GM19324 (cell line): ENCODE measurements around the gene NAV1.
"Not testable (repeated sequence)": the region's sequence is repeated elsewhere in the genome, so short reads cannot be mapped to it uniquely, and the experiment has no call there.

ENCODE experiments used
- ATAC-seq: cut with Tn5 transposase; IDR thresholded peaks from one replicate; pipeline ENCODE4 v1.9.1; 2021; ENCODE audit warnings: mild to moderate bottlenecking, moderate library complexity; ENCODE audit not compliant: unreplicated experiment, low FRiP score

Gene NAV1

DNA sequence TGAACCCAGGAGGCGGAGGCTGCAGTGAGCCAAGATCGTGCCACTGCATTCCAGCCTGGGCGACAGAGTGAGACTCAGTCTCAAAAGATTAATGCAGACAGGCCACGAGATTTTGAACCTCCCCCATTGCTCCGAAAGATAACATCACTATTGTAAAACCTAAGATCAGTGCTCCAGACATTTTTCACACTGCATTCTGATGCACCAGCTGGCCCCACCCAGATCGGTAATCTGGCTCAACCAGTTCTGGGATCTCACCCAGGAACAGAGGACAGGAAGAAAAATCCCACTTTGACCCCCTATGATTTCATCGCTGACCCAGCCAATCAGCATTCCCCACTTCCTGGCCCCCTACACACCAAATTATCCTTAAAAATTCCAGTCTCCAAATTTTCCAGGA is 21.3 kb upstream of the NAV1 start:
- no peak for ATAC-seq

DNA sequence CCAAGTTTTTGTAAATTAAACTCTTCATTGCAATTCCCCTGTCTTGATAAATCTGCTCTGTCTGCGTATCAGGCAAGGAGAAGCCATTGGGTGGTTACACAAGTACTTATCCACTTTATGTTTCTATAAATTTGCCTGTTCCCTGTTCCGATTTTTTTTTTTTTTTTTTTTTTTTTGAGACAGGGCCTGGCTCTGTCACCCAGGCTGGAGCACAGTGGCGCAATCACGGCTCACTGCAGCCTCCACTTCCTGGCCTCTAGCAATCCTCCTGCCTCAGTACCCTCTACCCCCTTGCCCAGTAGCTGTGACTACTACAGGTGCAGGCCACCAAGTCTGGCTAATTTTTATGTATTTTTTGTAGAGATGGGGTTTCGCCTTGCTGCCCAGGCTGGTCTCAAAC is 20.9 kb upstream of the NAV1 start:
- ATAC-seq, result no peak

DNA sequence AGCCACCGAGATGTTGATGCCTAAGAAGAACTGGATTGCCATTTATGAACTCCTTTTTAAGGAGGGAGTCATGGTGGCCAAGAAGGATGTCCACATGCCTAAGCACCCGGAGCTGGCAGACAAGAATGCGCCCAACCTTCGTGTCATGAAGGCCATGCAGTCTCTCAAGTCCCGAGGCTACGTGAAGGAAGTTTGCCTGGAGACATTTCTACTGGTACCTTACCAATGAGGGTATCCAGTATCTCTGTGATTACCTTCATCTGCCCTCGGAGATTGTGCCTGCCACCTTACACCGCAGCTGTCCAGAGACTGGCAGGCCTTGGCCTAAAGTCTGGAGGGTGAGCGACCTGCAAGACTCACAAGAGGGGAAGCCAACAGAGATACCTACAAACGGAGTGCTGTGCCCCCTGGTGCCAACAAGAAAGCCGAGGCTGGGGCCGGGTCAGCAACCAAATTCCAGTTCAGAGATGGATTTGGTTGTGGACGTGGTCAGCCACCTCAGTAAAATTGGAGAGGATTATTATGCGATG is 18.8 kb upstream of the NAV1 start:
- not testable (repeated sequence) for ATAC-seq

DNA sequence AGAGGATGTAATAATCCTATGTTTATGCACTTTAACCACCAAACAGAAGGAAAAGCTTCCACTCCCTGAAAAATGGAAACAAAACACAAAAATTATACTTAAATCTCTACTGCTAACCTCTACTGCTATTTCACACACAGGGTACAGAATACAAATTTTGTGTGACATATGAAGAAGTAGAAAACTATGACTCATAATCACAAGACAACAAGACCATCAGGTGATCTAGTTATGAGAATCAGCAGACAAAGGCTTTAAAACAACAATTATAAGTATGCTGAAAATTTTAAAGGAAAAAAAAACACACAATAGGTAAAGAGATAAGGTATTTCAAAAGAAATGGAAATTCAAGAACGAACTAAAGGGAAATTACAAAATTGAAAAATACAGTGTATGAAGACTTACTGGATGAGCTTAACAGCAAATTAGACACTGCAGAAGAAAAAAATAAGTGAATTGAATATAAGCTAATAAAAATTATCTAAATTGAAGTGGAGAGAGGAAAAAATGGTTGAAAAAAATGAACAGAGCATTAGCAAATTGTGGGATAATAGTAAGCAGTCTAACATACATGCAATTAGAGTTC is 13.6 kb upstream of the NAV1 start:
- ATAC-seq, result no peak

DNA sequence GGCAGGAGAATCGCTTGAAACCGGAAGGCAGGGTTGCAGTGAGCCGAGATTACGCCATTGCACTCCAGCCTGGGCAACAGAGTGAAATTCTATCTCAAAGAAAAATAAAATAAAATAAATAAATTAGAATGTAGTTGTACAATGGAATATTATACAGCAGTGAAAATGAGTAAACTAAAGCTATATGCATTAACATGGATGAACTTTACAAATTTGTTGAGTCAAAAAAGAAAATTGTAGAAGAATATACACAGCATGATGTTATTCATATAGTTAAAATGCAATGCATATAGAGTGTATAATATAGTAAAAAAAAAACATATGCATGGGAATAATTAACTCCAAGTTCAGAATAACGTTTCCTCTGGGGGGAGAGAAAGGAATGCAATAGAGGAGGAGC is 11.0 kb upstream of the NAV1 start:
- ATAC-seq, result no peak

DNA sequence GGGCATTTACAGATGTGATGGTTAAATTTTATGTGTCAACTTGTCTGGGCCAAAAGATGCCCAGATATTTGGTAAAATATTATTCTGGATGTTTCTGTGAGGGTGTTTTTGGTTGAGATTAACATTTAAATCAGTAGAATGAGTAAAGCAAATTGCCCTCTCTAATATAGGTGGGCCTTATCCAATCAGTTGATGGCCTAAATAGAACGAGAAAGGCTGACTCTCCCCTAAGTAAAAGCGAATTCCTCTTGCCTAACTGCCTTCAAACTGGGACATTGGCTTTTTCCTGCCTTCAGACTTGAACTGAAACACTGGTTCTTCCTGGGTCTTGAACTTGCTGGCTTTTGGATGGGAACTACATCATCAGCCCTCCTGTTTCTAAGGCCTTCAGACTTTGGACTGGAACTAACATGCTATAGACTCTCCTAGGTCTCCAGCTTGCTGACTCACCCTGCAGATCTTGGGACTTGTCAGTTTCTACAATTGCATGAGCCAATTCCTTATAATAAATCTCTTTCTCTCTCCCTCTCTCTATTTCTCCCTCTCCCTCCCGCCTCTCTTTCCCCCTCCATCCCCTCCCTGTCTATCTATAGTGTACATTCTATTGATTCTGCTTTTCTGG is 10.2 kb upstream of the NAV1 start:
- no peak for ATAC-seq

DNA sequence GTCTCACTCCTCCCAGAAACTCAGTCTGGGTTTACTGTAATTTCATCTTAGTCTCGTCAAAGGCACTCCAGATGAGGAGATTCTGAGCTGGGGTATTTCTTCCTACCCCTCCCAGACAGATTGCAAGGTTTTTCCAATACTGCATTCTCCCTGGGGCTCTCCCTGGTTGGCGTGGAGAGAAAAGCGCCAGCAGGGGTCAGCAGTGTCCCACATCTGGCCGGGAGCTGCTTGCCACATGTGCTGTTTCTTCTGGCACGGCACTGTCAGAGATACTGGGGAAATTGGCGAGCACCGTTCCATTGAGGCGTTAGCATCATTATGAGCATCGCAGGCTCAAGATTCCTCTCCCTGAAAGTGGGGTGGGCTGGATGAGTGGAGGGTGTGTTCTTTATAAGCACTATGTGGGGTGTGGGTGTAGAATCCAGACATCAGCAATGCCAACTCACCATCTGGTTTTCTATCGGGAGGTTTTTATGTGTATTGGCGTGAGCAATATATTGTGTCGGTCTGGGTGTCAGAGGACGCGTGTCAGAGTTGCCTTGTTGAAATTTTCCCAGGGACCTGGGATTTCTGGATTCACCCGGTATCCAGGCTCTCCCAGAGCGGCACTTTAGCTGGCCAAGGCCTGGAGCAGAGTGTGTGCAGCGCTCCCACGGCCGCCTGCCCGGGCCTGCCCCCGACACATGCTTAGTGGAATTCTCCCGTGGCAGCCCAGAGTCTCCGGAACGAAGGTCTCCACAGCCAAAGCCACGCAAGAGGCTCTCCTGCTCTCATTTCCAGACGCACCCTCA is 8.0 kb upstream of the NAV1 start:
- ATAC-seq, result no peak

DNA sequence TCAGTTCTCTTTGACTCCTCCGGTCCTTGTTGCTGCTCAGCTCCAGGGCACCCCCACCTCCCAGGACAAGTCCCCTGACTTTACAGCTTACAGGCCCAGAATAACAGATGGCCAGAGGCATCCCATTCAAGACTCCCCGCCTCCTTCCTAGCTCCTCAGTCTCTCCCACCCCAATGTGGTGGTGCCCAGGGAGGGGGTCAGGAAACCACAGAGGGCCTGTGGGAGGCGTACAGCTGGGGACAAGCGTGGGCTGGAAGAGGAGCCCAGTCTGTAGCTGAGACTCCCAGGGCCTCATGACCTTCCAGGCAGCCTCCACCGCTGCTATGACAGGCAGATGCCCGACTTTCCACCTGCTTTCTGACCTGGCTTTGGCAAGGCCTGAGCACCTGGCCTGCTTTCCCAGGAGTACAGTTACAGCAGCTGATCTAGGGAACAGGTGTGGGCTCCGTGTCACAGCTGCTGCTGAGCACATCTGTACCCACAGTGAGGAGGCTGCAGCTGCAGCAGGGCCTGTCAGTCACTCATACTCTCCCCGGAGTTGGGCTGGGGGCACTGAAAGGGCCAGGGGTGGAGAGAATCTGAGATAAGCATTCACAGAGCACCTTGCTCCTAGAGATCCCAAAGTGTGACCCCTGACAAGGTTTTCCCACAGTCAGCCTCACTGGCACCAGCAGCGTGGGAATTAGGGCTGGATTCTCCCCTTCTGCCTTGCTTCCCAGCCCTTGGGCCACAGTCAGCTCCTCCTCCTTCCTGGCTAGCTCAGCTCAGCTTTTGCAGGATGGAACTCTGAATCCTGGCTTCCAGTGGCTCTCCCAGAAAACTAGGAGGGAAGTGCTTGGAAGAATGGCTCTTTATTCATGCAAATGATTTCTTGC is 7.1 kb upstream of the NAV1 start:
- ATAC-seq, result no peak

DNA sequence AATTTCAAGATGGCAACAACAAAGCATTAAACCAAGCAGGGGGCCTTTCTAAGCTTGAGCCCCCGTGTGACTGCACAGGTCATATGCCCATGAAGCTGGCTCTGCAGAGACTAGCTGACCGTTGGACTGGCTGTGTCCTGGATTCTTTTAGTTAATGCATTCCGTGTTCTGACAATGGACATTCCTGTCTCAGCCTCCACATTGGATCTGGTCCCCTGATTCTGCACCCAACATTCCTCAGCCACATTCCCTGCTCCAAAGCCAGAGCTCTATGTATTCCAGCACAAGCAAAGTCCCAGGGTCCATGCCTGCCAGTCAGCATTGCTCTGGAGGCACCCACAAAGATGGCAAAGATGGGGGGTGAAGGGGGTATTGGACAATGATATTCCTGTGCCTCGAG is 5.1 kb upstream of the NAV1 start:
- no peak for ATAC-seq

DNA sequence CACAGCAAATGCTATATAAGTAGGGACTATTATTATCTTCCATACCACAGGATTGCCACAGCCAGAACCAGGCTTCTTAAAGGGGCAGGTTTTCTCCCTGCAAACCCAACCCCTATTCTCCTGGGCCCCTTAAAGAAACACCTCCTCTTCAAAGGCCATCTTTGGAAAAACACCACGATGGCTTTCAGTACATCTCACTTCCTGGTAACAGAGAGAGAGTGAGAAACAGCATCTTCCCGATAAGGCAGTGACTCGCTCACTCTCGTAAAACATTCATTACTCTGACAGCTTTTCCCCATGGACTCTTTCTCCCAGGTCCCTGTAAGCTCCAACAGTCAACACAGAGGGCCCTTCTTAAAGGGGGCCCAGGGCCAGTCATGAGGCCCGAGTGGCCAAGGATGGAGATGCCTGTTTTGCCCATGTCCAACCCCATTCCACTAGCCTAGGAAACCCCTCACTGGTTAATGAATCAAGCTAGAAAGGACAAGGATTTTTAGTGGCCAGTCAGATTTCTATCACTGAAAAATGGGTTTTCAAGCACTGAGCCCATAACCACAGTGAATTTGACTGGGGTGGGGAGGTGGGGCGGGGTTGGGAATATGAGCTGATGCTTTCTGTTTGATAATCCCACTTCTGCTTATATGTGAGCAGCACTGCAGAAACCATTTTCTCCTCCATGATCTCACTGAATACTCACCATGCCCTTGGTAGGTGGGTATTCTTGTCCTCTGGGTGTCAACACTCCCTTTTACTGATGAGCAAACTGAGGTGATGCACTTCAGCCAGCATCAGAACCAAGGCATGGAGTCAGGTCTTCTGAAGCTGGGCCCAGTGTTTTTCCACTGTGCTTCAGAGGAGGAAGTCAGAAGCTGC is 3.6 kb upstream of the NAV1 start:
- no peak for ATAC-seq

DNA sequence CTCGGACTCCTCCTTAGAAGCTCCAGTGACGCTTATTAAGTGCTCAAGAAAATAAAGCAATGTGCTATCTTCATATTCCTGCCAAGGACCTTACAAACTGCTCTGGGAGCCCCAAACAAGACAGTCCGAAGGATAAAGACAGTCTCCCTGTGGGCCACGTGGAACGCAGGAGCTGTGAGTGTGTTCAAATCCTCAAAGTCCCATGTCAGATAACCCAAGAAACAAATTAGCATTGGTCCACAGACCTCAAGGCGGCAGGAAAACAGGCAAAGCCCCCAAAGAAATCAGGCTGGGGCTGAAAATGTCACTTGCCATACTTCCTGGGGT is 3.0 kb upstream of the NAV1 start:
- ATAC-seq, result no peak

DNA sequence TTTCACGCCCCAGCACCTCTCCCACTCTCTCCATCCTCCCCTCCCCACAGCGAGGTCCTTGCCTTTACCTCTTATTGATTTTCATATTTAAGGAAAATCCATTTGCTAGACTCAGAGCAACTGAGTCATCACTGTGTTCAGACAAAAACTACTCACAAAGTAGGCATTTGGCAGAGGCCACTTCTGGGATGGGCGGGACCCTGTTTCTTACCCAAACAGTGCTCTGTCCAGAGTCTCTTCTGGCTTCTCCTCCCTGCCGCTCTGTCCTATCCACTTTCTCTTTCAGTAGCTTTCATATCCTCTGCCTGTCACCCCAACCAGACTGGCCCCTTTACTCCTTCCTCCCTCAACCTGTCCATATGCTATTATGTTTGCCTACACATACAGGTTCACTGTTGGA is 2.4 kb upstream of the NAV1 start:
- no peak for ATAC-seq

DNA sequence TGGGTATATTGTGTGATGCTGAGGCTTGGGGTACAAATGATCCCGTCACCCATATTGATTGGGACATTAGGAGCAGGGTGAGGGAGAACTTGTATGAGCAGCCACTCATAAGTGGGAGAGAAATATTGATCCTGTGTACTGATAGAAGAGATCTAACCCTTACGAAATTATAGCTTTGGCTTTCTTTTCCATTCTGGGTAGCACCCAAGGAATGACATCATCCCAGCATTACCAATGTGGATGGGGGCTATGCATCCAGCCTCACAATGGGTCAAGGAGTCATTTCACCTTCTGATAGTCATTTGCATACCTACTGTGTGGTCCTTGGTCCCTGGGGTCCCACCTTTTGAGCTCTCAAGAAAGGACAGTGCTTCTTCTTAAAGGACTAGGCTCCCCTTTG is 1.9 kb upstream of the NAV1 start:
- no peak for ATAC-seq

DNA sequence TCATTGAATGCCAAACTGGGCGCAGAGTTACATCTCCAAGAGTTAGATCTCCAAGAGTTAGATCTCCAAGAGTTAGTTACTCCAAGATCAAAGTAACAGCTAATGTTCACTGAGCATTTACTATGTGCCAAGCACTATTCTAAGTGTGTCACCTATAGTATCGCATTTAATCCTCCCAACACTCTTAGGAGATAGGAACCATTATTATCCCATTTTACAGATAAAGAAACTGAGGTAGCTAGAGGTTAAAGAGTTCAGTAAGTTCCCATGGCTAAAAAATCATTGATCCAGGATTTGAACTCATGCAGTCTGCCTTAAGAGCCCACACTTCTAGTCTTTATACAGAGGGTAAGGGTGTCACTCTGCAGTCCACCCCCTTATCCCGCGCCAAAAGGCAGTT is 1.5 kb upstream of the NAV1 start:
- no peak for ATAC-seq

DNA sequence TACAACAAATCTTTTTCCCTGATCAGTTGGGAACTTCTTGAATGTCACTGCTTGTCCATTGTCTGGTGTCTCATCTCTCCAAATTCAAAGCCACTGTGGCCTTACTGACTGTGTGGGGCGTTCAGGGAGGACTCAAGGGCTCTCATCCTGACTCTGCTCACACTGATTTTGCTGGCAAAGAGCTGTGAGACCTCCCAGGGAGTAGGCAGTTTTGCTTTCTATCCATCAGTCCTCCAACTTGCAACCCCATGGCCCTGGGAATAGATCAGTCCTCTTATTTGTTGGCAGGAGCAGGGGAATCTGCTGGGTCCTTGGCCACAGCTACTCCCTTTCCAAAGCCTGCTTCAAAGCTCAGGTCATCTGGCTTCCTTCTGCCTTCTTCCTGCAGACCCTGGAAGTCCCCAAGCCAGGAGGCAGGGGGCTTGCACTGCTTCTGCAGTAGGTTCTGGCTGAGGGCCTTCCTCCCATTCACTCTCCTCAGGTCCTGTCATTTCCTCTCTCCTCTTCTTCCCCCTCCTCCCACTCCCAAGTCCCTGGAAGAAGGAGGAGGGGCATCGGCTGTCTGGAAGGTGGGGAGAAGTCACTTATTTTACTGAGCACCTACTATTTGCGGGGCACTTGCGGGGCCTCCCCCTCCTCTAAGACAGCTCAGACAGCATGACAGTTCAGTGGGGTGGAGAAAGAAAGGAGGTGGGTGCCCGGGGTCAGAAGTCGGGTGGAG is 876 bp upstream of the NAV1 start:
- ATAC-seq, result no peak

DNA sequence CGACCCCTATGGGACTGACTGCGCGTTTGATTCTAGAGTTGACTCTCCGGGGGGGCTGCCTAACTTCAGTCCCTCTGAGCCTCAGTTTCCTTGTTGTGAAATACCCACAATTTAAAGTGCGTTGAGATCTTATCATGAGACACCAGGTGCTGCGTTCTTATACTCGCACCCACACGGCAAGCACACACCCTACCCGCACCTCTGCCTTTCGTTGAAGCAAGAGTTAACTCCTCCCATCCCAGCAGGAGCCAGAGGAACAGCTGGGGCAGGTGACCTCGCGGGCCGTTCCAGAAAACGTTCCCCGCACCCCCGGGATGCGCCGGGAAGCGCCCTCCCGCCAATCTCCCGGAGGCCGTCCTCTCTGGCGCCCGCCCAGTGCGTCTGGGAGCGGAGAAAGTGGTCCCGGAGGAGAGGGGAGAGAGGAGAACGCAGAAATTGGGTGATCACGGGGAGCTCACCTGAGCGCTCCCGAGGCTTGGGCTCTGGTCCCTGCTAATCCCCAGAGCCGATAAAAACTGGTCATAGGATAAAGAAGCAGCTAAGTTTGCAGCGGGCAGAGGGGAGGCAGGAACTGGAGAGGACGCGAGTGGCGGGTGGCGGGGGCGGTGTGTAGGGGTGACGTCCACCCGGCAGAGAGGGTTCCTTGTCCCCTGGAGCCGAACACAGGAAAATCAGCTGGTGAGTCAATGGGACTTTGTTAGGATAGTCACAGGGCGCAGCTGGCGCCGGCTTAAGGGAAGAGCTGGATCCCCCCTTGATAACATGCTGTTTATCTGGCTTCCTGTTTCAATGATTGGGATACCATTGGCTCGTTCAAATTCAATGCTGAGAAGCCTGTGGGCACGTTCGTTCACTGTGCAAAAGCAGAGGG is 869 bp downstream of the NAV1 start:
- ATAC-seq, result no peak

DNA sequence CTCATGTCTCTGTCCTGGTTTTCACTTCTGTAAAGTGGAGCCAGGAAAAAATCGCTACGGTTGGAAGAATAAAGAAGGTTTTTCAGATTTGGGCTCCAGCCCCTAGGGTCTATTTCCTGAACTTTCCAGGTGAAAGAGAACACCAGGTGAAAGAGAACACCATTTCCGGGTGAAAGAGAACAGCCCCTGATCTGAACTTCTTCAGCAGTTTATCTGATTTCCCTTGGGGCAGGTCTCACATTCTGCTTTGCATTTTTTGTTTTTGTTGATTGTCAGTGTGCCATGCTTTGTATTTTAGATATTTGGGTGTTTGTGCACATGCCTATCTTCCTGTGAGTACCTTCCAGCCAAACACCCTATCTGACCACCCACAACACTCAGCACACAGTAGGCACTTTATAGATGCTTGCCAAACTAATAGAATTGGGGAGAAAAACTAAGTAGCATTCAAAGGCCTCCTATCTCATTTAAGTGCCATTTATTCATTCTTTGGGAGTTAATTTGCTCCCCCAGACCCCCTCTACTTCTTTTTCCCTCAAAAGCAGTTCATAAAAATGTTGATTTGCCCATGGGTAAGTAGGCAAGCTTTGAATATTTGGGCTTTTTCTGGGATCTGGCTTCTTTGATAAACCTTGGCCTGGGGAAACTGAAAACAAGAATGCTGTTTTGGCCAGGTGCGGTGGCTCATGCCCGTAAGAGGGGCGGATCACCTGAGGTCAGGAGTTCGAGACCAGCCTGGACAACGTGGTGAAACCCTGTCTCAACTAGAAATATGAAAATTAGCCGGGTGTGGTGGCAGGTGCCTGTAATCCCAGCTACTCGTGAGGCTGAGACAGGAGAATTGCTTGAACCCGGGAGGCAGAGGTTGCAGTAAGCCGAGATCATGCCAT is 2.2 kb downstream of the NAV1 start:
- ATAC-seq, result no peak
